ENCODE results near the gene B4GALT6. TPM values are rescaled to one million over a fixed set of nuclear protein-coding genes. Genes with fewer than 3 reads are reported as not detected.

The B4GALT6 gene
- total RNA-seq, 2 donors from 2014 or later: 0.52 to 0.66 TPM

DNA sequence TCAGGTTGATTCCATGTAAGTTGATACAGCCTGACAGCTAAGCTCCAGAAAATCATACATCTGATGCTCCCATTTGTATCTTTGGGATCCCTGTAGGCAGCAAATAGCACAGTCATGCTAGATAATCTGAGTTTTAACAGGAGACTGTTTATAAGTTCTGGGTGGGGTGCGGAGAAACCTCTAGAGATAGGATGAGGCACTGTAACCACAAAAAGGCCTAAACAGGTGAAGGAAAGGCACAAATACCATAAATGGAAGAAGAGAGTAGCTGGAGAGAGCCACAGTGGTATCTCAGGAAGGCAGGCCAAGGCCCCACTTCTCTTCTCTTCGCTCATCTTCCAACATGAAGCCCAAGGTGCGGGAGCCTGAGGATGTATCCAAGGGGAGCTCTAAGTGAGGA, 18.1 kb upstream of the B4GALT6 start:
- 90 to 93% methylated on average over 3 of the region's 3 CpGs for WGBS, 2 donors
- intact Hi-C loops (cut with DNase I): no loop called here
- TF ChIP-seq POLR2A (IDR thresholded peaks at IDR 0.05): no peak
- TF ChIP-seq, protein P1, sequence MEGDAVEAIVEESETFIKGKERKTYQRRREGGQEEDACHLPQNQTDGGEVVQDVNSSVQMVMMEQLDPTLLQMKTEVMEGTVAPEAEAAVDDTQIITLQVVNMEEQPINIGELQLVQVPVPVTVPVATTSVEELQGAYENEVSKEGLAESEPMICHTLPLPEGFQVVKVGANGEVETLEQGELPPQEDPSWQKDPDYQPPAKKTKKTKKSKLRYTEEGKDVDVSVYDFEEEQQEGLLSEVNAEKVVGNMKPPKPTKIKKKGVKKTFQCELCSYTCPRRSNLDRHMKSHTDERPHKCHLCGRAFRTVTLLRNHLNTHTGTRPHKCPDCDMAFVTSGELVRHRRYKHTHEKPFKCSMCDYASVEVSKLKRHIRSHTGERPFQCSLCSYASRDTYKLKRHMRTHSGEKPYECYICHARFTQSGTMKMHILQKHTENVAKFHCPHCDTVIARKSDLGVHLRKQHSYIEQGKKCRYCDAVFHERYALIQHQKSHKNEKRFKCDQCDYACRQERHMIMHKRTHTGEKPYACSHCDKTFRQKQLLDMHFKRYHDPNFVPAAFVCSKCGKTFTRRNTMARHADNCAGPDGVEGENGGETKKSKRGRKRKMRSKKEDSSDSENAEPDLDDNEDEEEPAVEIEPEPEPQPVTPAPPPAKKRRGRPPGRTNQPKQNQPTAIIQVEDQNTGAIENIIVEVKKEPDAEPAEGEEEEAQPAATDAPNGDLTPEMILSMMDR (IDR thresholded peaks at IDR 0.05): no peak
- ATAC-seq: no peak
- no peaks in the 10 kb centered on the region for H3K4me1 ChIP-seq
- H3K27me3 ChIP-seq: no peaks in the 10 kb centered on the region
- H3K27ac ChIP-seq: no peak overlapping the region
- peaks cover 0 to 6% (median 0%) of the 10 kb centered on the region in 3 donors for H3K9me3 ChIP-seq
- H3K36me3 ChIP-seq (replicated peaks in 1 of 2; ENCODE audit: insufficient read depth in 1 of 2, low read depth in 2 of 2): no peaks in the 10 kb centered on the region
- DNase-seq: no peak
- no peak overlapping the region for H3K4me3 ChIP-seq

DNA sequence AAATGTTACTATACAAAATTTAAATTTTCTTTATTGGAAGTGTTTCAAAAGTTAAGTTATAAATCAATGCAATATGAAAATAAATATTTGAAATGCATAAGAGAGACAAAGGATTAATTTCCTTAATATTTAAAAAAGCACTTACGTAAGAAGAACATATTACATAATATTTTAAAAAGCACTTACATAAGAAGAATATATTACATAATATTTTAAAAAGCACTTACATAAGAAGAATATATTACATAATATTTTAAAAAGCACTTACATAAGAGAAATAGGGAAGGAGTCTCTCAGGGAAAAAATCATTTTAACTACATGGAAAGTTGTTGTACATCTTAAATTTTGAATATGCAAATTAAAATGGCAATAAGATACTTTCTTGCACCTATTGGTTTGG, 17.4 kb upstream of the B4GALT6 start:
- WGBS, 2 donors: 74 to 91% methylated on average over 1 of the region's 1 CpG
- ATAC-seq (no peak), DNase-seq (no peak)
- TF ChIP-seq POLR2A (IDR thresholded peaks at IDR 0.05): no peak
- TF ChIP-seq, protein P1 (IDR thresholded peaks at IDR 0.05): no peak
- H3K36me3 ChIP-seq (replicated peaks in 1 of 2; ENCODE audit: insufficient read depth in 1 of 2, low read depth in 2 of 2): no peaks in the 10 kb centered on the region
- H3K4me1 ChIP-seq: no peaks in the 10 kb centered on the region
- H3K4me3 ChIP-seq: no peak overlapping the region
- peaks cover 0 to 6% (median 0%) of the 10 kb centered on the region in 3 donors for H3K9me3 ChIP-seq
- intact Hi-C loops (cut with DNase I): no loop called here
- H3K27ac ChIP-seq: no peak overlapping the region
- no peaks in the 10 kb centered on the region for H3K27me3 ChIP-seq

DNA sequence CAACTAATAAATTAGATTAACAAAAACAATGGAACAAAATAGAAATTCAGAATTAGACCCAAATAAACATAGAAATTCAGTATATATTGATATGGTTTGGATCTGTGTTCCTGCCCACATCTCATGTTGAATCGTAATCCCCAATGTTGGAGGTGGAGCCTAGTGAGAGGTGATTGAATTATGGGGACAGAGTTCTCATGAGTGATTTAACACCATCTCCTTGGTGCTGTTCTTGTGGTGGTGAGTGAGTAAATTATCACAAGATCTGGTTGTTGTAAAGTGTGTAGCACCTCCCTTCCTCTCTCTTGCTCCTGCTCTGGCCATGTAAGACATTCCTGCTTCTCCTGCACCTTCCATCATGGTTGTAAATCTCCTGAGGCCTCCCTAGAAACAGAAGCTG, 16.6 kb upstream of the B4GALT6 start:
- H3K9me3 ChIP-seq: peaks cover 0 to 6% (median 0%) of the 10 kb centered on the region in 3 donors
- no peak overlapping the region for H3K4me3 ChIP-seq
- H3K4me1 ChIP-seq: no peaks in the 10 kb centered on the region
- no peak for DNase-seq
- no peak overlapping the region for H3K27ac ChIP-seq
- TF ChIP-seq, protein P1 (IDR thresholded peaks at IDR 0.05): no peak
- no peak for TF ChIP-seq POLR2A (IDR thresholded peaks at IDR 0.05)
- no peak for ATAC-seq
- H3K27me3 ChIP-seq: no peaks in the 10 kb centered on the region
- 88 to 90% methylated on average over 1 of the region's 1 CpG for WGBS, 2 donors
- H3K36me3 ChIP-seq (replicated peaks in 1 of 2; ENCODE audit: insufficient read depth in 1 of 2, low read depth in 2 of 2): no peaks in the 10 kb centered on the region
- intact Hi-C loops (cut with DNase I): no loop called here

DNA sequence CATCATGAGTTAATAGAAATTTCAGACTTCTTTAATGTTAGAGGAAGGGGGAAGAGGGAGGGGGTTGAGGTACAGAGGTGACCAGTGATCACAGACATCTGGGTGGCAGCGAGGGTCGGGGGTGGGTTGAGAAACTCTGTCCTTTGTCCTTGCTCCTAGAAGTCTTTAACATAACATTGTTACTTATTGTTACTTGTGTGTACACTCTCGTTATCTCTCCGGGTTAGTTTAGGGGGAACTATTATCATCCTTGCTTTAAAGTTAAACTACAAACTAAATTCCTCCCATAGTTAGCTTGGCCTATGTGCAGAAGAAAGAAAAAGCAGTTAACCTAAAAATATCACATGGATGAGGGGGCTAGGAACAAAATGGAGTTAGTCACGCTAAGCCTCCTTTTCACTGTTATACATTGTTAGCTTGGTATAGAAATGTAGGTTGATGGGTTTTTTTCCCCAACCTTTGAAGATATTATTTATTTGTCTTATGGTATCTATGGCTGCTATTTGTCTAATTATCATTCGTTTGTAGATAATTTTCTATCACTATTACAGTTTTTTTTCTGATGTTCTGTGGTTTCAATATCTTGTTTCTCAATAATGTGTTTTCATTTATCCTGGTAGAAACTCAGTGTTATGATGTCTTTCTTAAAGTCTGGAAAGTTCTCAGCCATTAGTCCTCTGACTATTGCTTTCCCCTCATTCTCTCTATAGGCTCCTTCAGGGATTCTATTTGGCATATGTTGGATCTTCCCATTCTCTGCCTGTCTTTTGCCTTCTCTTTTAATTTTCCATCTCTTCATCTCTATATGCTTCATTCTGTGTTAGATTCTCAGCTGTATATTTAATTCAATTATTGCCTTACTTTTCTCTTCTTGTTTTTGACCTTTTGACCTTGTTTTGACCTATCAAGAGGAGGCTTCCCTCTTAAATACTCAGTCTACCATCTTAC, 13.2 kb upstream of the B4GALT6 start:
- H3K4me3 ChIP-seq: no peak overlapping the region
- no peak for ATAC-seq
- H3K4me1 ChIP-seq: no peaks in the 10 kb centered on the region
- 48 to 52% methylated on average over 6 of the region's 6 CpGs for WGBS, 2 donors
- H3K36me3 ChIP-seq (replicated peaks in 1 of 2; ENCODE audit: insufficient read depth in 1 of 2, low read depth in 2 of 2): no peaks in the 10 kb centered on the region
- TF ChIP-seq, protein P1 (IDR thresholded peaks at IDR 0.05): no peak
- TF ChIP-seq POLR2A (IDR thresholded peaks at IDR 0.05): no peak
- peaks cover 0 to 6% (median 0%) of the 10 kb centered on the region in 3 donors for H3K9me3 ChIP-seq
- no peak for DNase-seq
- intact Hi-C loops (cut with DNase I): no loop called here
- no peak overlapping the region for H3K27ac ChIP-seq
- no peaks in the 10 kb centered on the region for H3K27me3 ChIP-seq

All from body of pancreas (tissue), 4 donors.